ENCODE data around the gene PRKCSH. TPM values are rescaled to one million over a fixed set of nuclear protein-coding genes. Genes with fewer than 3 reads are reported as not detected.
"Not testable (repeated sequence)": the region's sequence is repeated elsewhere in the genome, so short reads cannot be mapped to it uniquely, and the experiment has no call there.

The PRKCSH gene
- polyA plus RNA-seq, 4 donors: 118 to 453 (median 160) TPM

DNA sequence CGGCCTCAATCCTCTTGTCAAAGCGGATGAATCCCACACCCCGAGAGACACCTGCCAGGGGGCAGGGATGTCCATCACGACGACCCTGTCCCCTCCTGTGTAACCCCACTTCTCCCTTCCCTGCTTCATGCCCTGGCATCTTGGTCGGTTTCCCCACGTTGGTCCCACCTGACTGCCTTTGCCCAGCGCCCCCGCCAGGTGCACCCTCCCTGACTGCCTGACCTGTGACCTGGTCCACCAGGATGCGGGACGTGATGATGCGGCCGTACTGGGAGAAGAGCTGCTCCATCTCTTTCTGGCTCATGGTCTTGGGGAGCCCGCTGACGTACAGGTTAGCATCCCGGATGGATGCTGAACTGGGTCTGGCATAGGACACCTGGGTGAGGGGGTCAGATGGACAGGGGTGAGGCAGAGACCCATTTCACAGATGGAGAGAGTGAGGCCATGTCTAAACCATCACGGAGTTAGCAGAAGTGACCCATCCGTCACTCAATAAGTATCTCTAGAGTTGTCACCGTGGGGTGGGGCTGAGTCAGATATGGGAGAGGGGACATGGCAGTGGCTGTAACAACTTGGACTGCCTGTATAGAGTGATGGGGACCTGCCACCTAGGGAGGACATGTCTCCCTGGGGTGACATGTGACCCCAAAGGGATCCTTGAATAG, 22.9 kb downstream of the PRKCSH start:
- 79 to 85% (median 81%) methylated on average over 19 of the region's 19 CpGs for WGBS, 3 donors
- FAIRE-seq (no peak), DNase-seq (no peak)
- Histone ChIP-seq H3K27me3 (ENCODE audit: control insufficient read depth in 3 of 3, insufficient read depth in 3 of 3, low read length in 3 of 3) (peaks cover 0 to 13% (median 0%) of the 10 kb centered on the region in 3 donors), H3K36me3 (ENCODE audit: control insufficient read depth in 3 of 3, insufficient read depth in 2 of 3, low read depth in 1 of 3, low read length in 3 of 3) (no peaks in the 10 kb centered on the region), H3K4me3 (ENCODE audit: low read depth in 1 of 3, low read length in 3 of 3) (no peak overlapping the region), H3K27ac (ENCODE audit: low read depth in 1 of 3, low read length in 2 of 3) (no peak overlapping the region), H3K4me1 (ENCODE audit: control insufficient read depth in 3 of 3, insufficient read depth in 2 of 3, low read depth in 1 of 3, low read length in 2 of 3) (no peaks in the 10 kb centered on the region), H3K9me3 (ENCODE audit: control insufficient read depth in 2 of 2, insufficient read depth in 1 of 2, low read depth in 1 of 2, low read length in 1 of 2) (no peaks in the 10 kb centered on the region)

DNA sequence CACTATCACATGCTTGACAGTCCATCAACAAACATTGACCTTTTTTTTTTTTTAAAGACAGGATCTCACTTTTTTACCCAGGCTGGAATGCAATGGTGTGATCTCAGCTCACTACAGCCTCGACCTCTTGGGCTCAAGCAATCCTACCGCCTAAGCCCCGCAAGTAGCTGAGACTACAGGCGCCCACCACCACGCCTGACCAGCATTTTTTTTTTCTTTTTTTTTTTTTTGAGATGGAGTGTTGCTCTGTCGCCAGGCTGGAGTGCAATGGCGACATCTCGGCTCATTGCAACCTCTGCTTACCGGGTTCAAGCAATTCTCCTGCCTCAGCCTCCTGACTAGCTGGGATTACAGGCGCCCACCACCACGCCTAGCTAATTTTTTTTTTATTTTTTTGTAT, 23.5 kb downstream of the PRKCSH start:
- not testable (repeated sequence) for H3K4me3 ChIP-seq (ENCODE audit: low read depth in 1 of 3, low read length in 3 of 3); H3K9me3 ChIP-seq (ENCODE audit: control insufficient read depth in 2 of 2, insufficient read depth in 1 of 2, low read depth in 1 of 2, low read length in 1 of 2); DNase-seq; H3K27ac ChIP-seq (ENCODE audit: low read depth in 1 of 3, low read length in 2 of 3); FAIRE-seq; H3K36me3 ChIP-seq (ENCODE audit: control insufficient read depth in 3 of 3, insufficient read depth in 2 of 3, low read depth in 1 of 3, low read length in 3 of 3); H3K4me1 ChIP-seq (ENCODE audit: control insufficient read depth in 3 of 3, insufficient read depth in 2 of 3, low read depth in 1 of 3, low read length in 2 of 3)
- 69 to 83% (median 74%) methylated on average over 11 of the region's 11 CpGs for WGBS, 3 donors
- H3K27me3 ChIP-seq (ENCODE audit: control insufficient read depth in 3 of 3, insufficient read depth in 3 of 3, low read length in 3 of 3): peaks cover 0 to 12% (median 0%) of the 10 kb centered on the region in 3 donors

DNA sequence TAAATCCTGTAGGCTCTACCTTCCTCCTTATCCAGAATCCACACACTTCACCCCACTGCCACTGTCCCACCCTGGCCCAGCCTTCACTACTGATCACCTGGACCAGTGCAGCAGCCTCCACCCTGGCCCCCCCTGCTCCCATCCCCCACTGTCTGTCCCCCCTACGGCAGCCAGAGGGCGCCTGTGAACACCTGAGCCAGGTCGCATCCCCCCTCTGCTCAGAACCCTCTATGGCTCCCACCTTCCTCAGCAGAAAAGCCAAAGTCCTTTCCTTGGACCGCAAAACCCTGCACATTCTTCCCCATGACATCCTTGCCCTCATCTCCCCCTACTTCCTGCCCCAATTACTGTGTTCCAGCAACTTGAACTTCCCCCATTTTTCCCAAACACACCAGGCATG, 24.8 kb downstream of the PRKCSH start:
- DNase-seq: no peak
- H3K36me3 ChIP-seq (ENCODE audit: control insufficient read depth in 3 of 3, insufficient read depth in 2 of 3, low read depth in 1 of 3, low read length in 3 of 3): no peaks in the 10 kb centered on the region
- peaks cover 0 to 10% (median 0%) of the 10 kb centered on the region in 3 donors for H3K27me3 ChIP-seq (ENCODE audit: control insufficient read depth in 3 of 3, insufficient read depth in 3 of 3, low read length in 3 of 3)
- 28 to 49% (median 46%) methylated on average over 3 to 4 of the region's 4 CpGs for WGBS, 3 donors
- no peak for FAIRE-seq
- H3K9me3 ChIP-seq (ENCODE audit: control insufficient read depth in 2 of 2, insufficient read depth in 1 of 2, low read depth in 1 of 2, low read length in 1 of 2): no peaks in the 10 kb centered on the region
- no peaks in the 10 kb centered on the region for H3K4me1 ChIP-seq (ENCODE audit: control insufficient read depth in 3 of 3, insufficient read depth in 2 of 3, low read depth in 1 of 3, low read length in 2 of 3)
- H3K4me3 ChIP-seq (ENCODE audit: low read depth in 1 of 3, low read length in 3 of 3): no peak overlapping the region
- H3K27ac ChIP-seq (ENCODE audit: low read depth in 1 of 3, low read length in 2 of 3): no peak overlapping the region

DNA sequence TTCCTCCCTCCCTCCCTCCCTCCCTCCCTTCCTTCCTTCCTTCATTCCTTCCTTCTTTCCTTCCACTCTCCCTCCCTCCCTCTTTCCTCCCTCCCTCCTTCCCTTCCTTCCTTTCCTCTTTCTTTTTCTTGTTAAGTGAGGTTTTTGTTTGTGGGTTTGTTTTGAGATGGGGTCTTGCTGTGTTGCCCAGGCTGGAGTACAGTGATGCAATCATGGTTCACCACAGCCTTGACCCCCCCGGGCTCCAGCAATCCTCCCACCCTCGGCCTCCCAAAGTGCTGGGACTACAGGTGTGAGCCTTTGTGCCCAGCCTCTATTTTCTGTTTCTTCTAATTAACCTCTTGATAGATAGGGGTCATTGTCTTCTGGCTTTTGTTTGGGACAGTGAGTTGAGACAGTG, 26.0 kb downstream of the PRKCSH start:
- no peak overlapping the region for H3K4me3 ChIP-seq (ENCODE audit: low read depth in 1 of 3, low read length in 3 of 3)
- H3K27ac ChIP-seq (ENCODE audit: low read depth in 1 of 3, low read length in 2 of 3): no peak overlapping the region
- no peak for FAIRE-seq
- H3K27me3 ChIP-seq (ENCODE audit: control insufficient read depth in 3 of 3, insufficient read depth in 3 of 3, low read length in 3 of 3): peaks cover 0 to 10% (median 0%) of the 10 kb centered on the region in 3 donors
- H3K36me3 ChIP-seq (ENCODE audit: control insufficient read depth in 3 of 3, insufficient read depth in 2 of 3, low read depth in 1 of 3, low read length in 3 of 3): no peaks in the 10 kb centered on the region
- no peaks in the 10 kb centered on the region for H3K4me1 ChIP-seq (ENCODE audit: control insufficient read depth in 3 of 3, insufficient read depth in 2 of 3, low read depth in 1 of 3, low read length in 2 of 3)
- no peak for DNase-seq
- H3K9me3 ChIP-seq (ENCODE audit: control insufficient read depth in 2 of 2, insufficient read depth in 1 of 2, low read depth in 1 of 2, low read length in 1 of 2): no peaks in the 10 kb centered on the region
- WGBS, 3 donors: 47 to 70% (median 52%) methylated on average over 2 of the region's 2 CpGs

DNA sequence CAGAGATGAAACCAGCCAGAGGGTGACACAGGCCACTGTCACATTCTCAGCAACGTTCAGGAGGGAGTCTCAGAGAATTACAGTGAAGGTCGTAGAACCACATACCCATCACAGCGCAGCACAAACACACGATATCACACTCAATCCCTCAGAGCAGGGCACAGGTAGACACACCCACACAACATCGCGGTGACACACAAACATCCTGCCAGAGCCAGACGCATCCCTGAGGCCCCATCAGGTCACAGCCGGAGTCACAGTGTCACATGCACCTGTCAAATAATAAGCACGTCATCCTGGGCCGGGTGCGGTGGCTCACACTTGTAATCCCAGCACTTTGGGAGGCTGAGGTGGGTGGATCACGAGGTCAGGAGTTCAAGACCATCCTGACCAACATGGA, 28.0 kb downstream of the PRKCSH start:
- DNase-seq (no peak), FAIRE-seq (no peak)
- Histone ChIP-seq H3K9me3 (ENCODE audit: control insufficient read depth in 2 of 2, insufficient read depth in 1 of 2, low read depth in 1 of 2, low read length in 1 of 2) (no peaks in the 10 kb centered on the region), H3K36me3 (ENCODE audit: control insufficient read depth in 3 of 3, insufficient read depth in 2 of 3, low read depth in 1 of 3, low read length in 3 of 3) (no peaks in the 10 kb centered on the region), H3K4me3 (ENCODE audit: low read depth in 1 of 3, low read length in 3 of 3) (no peak overlapping the region), H3K4me1 (ENCODE audit: control insufficient read depth in 3 of 3, insufficient read depth in 2 of 3, low read depth in 1 of 3, low read length in 2 of 3) (no peaks in the 10 kb centered on the region), H3K27ac (ENCODE audit: low read depth in 1 of 3, low read length in 2 of 3) (no peak overlapping the region), H3K27me3 (ENCODE audit: control insufficient read depth in 3 of 3, insufficient read depth in 3 of 3, low read length in 3 of 3) (peaks cover 0 to 2% (median 0%) of the 10 kb centered on the region in 3 donors)
- WGBS, 3 donors: 34 to 64% (median 47%) methylated on average over 12 of the region's 12 CpGs

DNA sequence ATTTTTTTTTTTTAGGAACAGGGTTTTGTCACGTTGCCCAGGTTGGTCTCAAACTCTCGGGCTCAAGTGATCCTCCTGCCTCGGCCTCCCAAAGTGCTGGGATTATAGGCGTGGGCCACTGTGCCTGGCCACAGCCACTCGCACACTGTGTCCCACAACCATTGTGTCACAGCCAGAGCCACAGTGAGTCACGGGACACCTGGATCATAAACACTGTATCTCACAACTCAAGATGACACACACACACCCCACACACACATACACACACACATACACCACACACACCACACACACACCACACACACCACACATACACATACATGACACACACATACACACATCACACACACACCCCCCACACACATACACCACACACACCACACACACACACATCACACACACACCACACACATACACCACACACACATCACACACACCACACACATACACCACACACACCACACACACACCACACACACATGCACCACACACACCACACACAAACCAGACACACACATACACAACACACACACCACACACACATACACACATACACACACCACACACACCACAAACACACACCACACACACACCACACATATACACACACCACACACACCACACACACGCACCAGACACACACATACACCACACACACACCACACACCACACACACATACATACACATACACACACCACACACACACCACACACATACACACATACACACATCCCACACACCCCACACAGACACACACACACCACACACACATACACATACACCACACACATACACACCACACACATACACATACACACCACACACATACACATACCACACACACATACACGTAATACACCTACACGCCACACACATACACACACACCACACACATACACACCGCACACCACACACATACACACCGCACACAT, 29.2 kb downstream of the PRKCSH start:
- FAIRE-seq (no peak), DNase-seq (no peak)
- WGBS, 3 donors: 67 to 80% (median 72%) methylated on average over 11 of the region's 11 CpGs
- H3K9me3 ChIP-seq (ENCODE audit: control insufficient read depth in 2 of 2, insufficient read depth in 1 of 2, low read depth in 1 of 2, low read length in 1 of 2): no peaks in the 10 kb centered on the region
- no peak overlapping the region for H3K4me3 ChIP-seq (ENCODE audit: low read depth in 1 of 3, low read length in 3 of 3)
- no peaks in the 10 kb centered on the region for H3K27me3 ChIP-seq (ENCODE audit: control insufficient read depth in 3 of 3, insufficient read depth in 3 of 3, low read length in 3 of 3)
- no peaks in the 10 kb centered on the region for H3K36me3 ChIP-seq (ENCODE audit: control insufficient read depth in 3 of 3, insufficient read depth in 2 of 3, low read depth in 1 of 3, low read length in 3 of 3)
- no peaks in the 10 kb centered on the region for H3K4me1 ChIP-seq (ENCODE audit: control insufficient read depth in 3 of 3, insufficient read depth in 2 of 3, low read depth in 1 of 3, low read length in 2 of 3)
- H3K27ac ChIP-seq (ENCODE audit: low read depth in 1 of 3, low read length in 2 of 3): no peak overlapping the region

DNA sequence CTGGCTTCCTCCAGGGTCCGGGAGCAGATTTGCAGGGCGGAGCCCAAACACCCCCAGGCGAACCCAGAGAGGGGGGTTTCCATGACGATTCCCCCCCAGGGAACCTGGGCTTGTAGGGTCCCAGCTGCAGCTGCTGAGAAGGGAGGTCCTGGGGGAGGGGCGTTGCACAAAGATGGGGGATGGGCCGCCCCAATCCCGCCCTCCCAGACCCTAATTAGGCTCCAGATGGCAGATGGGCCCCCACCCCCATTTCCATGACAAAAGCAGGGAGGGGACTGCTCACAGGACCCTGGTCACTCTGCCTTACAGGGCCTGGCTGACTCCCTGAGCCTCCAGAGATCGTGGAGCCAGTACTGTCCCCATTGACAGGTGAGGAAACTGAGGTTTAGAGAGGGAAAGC, 30.2 kb downstream of the PRKCSH start:
- Histone ChIP-seq H3K4me3 (ENCODE audit: low read depth in 1 of 3, low read length in 3 of 3) (no peak overlapping the region), H3K27me3 (ENCODE audit: control insufficient read depth in 3 of 3, insufficient read depth in 3 of 3, low read length in 3 of 3) (no peaks in the 10 kb centered on the region), H3K9me3 (ENCODE audit: control insufficient read depth in 2 of 2, insufficient read depth in 1 of 2, low read depth in 1 of 2, low read length in 1 of 2) (no peaks in the 10 kb centered on the region), H3K27ac (ENCODE audit: low read depth in 1 of 3, low read length in 2 of 3) (no peak overlapping the region), H3K4me1 (ENCODE audit: control insufficient read depth in 3 of 3, insufficient read depth in 2 of 3, low read depth in 1 of 3, low read length in 2 of 3) (no peaks in the 10 kb centered on the region), H3K36me3 (ENCODE audit: control insufficient read depth in 3 of 3, insufficient read depth in 2 of 3, low read depth in 1 of 3, low read length in 3 of 3) (no peaks in the 10 kb centered on the region)
- WGBS, 3 donors: 37 to 50% (median 44%) methylated on average over 6 to 8 of the region's 8 CpGs
- FAIRE-seq: no peak
- DNase-seq: no peak

DNA sequence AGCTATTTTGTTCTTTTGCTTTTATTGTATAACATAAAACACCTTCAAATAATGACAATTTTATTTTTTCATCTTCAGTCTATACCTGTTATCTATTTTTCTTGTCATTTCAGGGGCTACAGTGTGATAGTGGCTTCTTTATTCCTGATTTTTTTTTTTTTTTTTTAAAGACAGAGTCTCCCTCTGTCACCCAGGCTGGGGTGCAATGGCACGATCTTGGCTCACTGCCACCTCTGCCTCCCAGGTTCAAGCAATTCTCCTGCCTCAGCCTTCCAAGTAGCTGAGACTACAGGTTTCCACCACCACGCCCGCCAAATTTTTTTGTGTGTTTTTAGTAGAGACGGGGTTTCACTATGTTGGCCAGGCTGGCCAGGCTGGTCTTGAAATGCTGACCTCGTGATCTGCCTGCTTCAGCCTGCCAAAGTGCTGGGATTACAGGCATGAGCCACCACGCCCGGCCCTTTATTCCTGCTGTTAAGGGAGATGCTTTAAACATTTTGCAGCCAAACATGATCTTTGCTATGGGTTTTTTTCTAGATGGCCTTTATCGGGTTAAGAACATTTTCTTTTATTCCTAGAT, 32.9 kb downstream of the PRKCSH start:
- 33 to 60% (median 52%) methylated on average over 8 of the region's 8 CpGs for WGBS, 3 donors
- not testable (repeated sequence) for H3K36me3 ChIP-seq (ENCODE audit: control insufficient read depth in 3 of 3, insufficient read depth in 2 of 3, low read depth in 1 of 3, low read length in 3 of 3); DNase-seq; H3K9me3 ChIP-seq (ENCODE audit: control insufficient read depth in 2 of 2, insufficient read depth in 1 of 2, low read depth in 1 of 2, low read length in 1 of 2); H3K4me3 ChIP-seq (ENCODE audit: low read depth in 1 of 3, low read length in 3 of 3); FAIRE-seq; H3K4me1 ChIP-seq (ENCODE audit: control insufficient read depth in 3 of 3, insufficient read depth in 2 of 3, low read depth in 1 of 3, low read length in 2 of 3); H3K27me3 ChIP-seq (ENCODE audit: control insufficient read depth in 3 of 3, insufficient read depth in 3 of 3, low read length in 3 of 3); H3K27ac ChIP-seq (ENCODE audit: low read depth in 1 of 3, low read length in 2 of 3)

Measured in small intestine (tissue), 7 donors.